GM19438 (cell line): ENCODE data around the gene RHEBL1.

Experiments
- ATAC-seq: cut with Tn5 transposase; IDR thresholded peaks from one replicate; pipeline ENCODE4 v1.9.1; 2021; ENCODE audit warnings: low read depth; ENCODE audit not compliant: unreplicated experiment

RHEBL1 gene

DNA sequence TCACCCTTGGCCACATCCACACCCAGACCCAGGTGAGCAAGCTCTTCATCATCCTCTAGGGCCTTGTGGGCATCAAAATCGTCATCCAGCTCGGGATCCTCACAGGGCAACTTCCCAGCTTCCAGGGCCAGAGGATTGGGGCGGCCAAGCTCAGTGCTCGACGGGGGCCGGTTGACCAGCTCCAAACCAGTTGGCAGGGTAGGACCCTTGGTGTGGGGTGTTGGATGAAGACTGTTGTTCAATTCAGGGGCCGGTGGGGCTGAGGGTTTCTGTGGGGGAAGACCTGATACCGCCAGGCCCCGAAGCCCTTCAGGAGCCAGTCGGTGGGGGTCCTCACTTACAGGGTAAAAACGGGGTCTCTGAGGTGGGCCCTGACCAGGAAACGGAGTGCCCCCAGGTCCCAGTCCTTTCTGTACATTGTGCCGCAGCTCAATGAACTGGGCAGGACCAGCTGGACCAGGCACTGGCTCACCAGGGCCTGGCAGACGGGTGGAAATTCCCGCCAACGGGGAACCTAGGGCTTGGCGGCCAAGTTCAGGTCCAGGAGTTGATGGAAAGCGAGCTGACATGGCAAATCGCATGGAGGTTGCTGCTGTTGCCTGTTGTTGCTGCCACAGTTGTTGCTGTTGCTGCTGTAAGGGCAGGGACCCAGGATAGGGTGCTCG is 31.4 kb downstream of the RHEBL1 start:
- ATAC-seq: no peak

DNA sequence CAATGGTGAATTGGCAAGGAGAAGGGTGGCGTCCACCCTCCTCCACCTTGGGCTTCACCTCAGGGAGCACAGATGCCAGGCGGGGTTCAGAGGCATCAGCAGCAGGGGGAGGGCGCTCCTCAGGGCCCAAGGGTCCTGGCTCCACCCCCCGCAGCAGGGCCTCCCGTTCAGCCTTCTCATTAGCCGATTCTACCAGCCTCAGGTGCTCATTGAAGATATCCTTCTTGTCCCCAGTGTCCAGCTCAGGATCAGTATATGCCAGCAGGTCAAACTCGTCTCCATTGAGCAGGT is 31.9 kb downstream of the RHEBL1 start:
- ATAC-seq: no peak

DNA sequence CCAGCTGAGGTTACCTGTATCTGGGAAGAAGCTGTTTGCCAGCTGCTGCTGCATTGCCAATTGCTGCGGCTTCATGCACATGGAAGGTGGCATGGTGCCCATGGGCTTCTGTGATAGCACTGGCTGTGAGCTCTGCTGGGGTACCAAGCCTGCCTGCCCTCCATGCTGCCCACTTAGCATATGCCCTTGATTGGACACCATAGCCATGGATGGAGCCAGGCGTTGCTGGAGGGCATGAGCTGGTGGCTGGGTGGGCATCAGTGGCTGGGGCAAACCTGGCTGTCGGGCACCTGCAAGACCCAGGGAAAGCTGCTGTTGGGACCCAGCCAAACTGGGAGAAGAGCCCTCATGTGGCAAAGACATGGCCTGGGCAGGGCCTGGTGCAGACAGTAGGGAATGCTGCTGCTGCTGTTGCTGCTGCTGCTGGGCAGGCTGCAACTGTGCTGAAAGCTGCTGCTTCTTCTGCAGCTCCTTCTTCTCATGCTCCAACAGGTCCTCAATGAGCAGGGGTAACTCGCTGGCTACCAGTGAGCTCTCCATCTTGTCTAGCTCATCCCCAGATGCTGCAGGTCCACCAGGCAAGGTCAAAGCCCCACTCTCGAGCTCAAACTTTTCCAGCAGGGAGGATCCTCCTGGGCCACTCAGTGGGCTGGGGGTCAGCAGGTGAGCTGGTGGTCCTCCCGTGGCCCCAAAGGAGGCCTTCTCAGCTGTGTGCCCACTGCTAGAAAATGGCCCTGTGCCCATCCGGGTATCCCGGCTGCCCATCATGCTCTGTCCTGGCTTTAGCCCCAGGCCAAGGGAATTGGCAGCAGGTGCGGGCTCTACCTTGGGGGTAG is 32.5 kb downstream of the RHEBL1 start:
- ATAC-seq: no peak

DNA sequence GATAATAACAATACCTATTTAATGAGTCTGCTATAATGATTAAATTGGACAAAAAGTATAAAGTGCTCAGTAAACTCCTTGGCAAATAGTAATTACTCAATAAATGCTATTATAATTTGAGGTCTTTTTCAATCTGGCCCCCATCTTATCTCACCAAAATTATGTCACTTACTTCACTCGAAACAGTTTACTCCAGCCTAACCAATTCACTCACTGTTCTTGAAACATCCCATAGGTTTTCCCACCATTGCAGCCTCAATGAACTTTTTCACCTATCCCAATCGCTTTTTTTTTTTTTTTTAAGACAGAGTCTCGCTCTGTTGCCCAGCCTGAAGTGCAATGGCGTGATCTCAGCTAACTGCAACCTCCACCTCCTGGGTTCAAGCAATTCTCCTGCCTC is 33.8 kb downstream of the RHEBL1 start:
- no peak for ATAC-seq

DNA sequence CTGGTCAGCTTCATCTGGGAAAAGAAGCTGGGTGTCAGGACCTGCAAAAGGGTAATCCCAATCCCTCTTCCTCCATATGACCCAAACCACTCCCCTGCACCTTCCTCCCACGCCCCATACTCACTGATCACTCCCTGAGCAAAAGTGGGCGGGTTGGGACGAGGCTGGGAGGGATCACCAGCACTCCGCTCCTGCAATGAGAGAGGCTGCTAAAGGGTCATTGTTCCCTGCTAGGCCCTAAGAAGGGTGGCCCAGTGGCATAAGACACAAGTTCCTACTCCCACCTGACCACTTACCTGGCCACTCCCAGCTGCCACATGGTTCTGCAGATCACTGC is 35.5 kb downstream of the RHEBL1 start:
- no peak for ATAC-seq

DNA sequence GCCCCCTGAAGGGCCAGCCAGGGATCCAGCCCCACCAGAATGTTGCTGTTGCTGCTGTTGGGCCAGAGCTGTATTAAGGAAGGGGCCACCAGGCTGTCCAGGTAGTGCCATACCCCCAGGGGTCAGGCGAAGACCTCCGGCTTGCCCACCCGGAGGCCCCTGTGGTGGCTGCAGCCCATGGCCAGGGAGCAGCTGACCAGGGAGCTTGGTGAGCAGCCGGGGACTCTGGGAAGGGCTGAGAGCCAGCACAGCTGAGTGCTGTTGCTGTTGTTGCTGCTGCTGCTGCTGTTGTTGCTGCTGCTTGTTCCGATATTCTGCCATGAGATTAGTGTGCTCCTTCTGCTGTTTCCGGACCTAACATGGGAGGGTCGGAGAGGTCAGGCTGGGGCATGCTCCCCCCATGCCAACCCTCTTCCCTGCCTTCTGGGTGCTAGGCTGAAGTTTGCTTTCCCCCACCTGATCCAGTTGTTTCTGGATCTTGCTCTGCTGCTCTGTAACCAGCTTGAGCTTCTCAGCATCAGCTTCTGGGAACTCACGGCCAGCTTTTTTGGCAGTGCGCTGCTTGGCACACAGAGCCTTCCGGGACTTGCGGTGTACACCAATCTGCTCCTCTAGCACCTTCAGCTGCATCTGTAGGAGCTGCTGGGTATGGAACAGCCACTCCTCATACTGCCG is 36.0 kb downstream of the RHEBL1 start:
- ATAC-seq: no peak

DNA sequence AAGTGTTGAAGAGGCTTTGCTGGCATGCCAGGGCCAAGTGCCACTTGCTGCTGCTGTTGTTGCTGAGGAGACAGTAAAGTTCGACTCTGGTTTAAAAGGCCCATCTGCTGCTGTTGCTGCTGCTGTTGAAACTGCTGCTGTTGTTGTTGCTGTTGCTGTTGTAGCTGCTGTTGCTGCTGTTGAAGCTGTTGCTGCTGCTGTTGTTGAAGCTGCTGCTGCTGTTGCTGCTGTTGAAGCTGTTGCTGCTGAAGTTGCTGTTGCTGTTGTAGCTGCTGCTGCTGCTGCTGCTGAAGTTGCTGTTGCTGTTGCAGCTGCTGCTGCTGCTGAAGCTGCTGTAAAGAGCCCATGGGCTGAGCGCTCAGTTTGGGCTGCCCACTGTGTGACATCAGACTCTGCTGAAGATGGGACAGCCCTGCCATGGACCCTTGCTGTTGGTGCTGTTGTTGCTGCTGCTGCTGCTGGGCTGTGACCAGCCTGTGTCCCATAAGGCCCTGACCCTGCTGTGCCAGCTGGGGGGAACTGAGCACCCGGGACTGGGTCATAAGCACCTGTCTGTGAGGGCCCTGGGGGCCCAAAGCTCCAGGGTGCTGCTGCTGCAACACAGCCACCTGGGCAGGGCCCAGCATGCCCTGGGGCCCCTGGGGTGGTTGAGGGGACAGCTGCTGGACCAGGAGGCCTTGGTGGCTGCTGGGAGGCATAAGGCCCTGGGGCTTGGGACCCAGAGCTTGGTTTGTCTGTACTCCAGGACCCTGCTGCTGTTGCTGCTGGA is 36.9 kb downstream of the RHEBL1 start:
- no peak for ATAC-seq

DNA sequence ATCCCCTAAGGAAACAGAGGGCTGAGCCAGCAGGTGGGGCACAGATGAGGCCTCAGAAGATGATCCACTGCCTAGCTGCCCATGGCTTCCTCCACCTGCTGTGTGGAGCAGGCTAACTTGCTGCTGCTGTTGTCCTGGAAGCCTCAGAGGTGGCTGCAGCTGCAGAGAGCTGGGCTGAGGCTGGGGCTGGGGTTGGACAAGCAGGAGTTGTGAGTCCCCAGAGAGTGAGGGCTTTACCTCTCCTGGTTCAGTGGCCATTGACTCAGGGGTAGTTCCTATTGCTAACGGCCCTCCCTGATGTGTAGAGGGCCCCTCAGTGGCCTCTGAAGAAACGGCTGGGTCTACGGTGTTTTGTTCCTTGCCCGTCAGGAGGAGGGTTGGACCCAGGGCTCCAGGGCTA is 37.5 kb downstream of the RHEBL1 start:
- ATAC-seq: no peak

DNA sequence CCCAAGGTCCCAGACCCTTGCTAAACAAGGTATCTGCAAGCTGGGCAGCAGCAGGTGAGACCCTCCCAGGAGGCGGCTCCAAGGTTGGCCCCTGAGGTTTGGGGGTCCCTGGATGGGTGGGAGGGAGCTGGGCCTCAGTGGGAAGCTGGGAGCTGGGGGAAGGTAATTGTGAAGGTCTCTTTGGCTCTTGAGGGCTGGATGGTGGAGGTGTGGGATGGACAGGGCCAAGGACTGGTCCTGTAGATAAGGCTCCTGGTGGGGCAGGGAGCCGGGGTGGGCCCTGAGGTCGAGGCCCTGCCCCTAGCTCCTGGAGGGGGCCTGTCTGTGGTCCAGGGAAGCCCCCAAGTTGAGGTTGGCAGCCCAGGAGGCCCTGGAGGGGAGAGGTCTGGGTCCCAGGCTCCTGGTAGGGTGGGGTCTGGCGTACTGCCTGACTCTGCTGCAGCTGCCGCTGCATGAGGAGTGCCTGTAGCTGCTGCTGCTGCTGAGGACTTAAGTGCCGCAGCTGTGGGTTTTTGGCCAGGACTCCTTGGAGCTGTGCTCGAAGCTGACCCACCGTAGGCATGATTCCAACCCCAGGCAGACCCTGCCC is 38.1 kb downstream of the RHEBL1 start:
- no peak for ATAC-seq

DNA sequence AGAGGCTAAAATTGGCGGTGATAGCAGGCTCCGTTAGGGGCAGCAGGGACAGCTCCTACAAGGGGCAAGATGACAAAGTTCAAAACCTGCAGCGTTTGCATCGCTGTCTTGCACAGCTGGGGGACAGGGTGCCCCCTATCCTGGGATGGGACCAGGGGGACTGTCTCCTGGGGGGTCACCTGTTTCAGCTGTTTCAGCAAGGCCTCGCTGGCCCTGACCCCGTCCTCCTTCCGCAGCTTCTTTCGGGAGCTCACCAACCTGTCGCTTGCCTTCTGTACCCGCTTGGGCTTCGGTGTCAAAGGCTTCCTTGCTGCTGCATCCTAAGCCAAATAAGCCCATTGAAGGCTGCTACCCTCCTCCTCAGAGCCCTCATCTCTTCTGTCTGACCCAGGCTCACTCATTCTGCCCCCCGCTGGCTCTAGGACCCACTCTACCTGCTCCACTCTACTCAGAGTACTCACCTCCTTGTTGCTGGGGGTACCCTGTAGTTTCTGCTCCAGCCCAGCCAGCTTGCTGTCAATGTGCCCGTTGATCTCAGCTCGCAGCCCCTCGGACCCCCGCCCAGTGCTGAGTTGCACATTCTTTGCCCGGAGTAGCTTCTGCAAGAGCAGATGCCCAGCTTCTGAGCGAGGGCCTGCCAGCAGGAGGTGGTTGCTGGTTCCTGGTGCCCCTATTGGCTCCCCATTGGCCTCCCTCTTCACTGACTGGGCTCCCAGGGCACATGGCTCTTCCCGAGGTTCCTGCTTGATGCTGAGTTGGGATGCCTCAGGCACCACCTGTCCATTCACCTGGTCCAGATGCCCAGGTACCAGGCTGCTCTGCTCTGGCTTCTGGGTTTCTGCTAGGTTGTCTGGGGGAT is 38.8 kb downstream of the RHEBL1 start:
- ATAC-seq: no peak

DNA sequence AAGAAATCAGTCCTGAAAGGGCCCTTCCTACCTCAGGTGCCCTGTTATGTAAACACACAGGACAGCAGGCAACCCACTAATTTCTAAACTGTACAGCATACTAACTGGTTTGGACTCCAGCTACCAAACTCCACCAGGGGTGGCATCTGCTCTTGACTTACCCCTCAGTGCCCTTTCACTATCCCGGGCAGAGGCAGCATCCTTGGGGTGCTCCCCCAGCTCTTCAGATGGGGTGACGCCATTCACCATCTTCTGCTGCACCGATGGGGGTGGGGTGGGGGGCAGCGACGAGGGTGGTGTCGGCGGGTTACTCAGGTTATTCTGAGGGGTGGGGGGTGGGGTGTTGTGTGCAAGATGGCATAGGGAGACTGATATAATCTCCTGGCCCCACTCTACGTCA is 39.7 kb downstream of the RHEBL1 start:
- ATAC-seq: no peak

DNA sequence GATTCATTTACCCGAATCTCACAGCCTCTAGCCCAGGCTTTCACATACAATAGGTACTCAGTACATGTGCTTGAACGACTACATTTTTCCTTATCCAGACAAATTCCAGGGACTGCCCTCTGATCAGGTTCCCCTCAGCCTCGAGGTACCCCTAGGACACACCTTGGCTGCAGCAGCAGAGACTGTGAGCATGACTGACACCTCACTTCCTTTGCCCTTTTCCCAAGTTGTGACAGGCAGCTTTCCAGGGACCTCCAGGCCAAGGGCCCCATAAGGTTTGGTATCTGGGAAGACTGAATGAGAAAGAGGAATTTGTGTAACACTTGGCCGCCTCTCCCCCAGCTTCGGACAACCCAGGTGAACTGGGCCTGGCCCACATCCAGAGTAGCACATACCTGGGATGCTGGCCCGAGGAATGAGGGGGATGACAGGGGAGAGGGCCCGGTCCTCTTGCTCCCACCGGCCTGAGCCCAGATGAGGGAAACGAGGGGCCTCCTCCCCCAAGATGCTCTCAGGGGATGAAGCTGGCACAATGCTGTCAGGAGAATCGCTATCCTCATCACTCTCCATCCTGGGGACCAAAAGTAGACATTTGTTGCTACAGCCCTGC is 41.0 kb downstream of the RHEBL1 start:
- no peak for ATAC-seq

DNA sequence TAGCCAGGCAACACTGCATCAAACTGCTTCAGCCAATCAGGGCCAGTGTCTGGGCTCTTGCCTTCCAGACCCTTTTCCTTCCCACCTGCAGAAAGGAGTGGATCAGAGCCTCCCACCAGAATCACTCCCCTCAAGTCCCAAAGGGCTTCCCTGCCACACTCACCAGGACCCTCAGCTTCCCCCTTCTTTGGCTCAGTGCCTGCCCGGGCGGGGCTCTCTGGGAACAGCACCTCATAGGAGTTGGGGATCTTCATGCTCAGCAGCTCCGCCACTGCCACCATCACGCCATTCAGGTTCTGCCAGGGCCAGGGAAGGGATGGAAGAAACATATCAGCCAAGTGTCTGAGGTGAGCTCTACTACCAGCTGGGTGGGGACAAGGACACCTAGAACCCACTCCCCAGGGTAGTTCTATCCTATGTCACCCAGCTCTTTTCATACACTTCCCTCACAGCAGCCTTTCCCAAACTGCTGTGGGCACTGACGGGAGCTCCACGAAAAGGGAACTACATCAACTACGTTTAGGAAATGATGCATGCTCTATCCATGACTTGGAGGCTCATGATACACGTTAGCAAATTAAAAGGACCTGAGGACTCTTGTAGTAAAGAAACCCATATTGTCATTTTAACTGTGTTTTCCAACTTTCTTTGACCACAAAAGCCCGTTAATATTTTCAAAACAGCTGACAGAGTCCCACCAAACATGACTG is 41.8 kb downstream of the RHEBL1 start:
- ATAC-seq: no peak

DNA sequence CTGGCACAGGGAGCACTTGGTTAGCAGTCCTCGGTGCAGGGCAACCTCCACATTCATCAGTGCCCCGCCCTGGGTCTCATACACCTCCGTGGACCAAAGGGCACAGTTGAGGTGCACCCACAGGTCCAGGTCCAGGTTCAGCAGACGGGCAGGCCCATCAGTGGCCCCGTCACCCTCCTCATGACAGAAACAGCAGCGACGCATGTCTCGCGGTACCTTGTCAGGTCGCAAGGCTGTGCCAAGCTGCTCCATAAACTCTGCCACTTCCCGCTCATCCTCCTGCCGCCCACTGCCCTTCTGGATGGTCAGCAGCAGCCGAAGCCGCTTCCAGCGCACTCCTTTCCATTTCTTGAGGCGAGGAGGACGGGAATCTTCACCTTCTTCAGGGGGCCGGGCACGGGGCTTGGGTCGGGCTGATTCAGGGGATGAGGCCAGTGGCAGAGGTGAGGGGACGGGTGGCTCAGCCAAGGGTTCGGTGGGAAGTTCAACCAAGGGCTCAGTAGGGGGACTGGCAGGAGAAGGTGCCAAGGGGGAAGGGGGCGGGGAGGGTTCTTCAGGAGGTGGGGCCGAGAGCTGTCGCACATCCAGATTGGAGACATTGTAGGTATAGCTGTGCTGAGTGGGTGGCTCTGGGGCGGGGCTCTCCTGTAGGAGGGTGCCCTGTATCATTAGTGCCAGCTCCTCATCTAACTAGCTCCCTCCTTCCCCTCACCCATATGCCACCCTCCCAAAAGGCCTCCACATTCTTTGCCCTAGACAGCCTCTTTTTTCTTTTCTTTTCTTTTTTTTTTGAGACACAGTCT is 42.9 kb downstream of the RHEBL1 start:
- no peak for ATAC-seq

DNA sequence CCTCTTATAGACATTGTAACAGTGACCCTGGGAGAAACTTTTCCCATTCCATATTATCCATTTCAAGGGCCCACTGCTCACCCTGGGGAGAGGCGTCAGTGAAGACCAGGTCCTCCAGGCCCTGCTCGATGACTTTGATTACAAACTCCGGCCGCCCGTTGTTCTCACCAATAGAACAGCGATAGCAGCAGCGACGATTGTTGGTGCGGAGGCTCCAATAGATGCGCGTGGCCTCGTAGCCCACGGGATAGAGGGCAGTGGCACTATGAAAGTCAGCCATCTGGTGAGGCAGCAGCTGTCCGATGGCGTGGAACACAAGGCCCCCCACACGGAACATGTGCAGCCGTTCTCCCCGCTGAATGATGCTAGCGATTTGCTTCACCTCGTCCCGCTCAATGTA is 43.7 kb downstream of the RHEBL1 start:
- no peak for ATAC-seq

DNA sequence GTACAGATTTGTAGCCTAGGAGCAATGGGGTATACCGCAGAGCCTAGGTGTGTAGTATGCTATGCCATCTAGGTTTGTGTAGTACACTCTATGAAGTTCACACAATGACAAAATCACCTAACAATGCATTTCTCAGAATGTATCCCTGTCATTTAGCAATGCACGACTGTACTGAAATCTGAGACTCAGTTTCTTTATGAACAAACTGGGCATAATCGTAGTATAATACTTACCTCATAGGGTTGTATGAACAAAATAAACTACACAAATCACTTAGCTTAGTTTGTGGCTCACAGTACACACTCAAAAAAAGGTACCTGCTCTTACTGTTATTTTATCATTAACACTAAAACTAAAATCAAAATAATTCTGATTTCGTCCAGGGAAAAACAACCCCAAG is 44.3 kb downstream of the RHEBL1 start:
- no peak for ATAC-seq

DNA sequence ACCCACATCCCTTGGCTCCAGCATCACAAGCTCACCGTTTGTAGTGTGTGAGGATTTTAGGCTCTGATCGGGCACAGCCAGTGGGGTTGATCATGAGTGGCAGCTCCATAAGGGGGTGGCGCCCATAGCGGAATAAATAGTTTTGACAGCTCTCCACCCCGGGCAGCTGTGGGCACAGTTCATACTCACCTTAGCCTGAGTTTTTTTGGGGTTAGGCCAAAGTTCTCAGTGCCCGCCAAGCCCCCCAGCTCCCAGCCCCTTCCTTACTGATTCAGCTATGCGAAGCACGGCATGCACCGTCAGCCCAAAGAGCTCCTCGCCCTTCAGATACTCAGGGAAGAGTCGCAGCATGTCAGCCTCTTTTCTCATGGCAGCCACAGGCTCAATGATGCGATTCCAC is 45.2 kb downstream of the RHEBL1 start:
- no peak for ATAC-seq

DNA sequence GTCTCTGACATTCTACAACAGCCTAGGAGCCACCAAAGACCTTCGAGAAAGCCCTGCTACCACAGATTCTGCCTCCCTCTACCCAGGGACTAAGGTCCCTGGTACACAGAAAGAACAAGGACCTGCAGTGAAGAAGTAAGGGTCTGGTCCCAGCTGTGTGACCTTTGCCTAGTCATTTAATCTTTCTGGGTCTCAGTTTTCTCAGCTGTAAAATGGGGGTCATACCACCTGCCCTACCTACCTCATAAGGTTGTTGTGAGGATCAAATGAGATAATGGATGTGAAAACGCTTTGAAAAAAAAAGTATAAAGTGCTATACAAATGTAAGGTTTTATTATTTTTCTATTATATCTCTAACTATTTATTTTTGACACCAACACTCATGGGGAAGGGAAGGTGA is 46.0 kb downstream of the RHEBL1 start:
- no peak for ATAC-seq
